ENCODE results near the gene URM1.

URM1 gene

DNA sequence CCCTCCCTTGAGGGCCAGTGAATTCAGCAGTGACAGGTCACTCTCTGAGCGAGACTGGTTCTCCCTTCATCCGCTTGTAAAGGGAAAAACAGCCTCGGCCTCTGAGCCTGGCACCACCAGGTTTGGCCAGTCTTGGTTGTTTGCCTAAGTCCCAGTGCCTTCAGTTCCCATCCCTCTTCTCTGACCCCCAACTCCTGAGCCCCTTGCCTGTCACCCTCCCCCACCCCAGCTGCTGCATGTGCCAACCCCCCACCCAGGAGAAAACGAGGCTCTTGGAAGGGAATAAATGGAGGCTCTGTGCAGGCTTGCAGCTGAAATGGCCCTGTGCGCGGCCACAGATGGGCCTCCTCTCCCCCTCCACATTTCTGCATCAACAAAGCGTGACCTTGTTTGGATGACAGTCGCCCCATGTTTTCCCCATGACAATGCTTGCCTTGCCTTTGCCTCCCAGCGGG lies 3.1 kb downstream of the URM1 start:
- no peak overlapping the region for H3K4me2 ChIP-seq (ENCODE audit: low read length)
- H3K27ac ChIP-seq (ENCODE audit: low read depth, low read length): no peak overlapping the region
- H4K8ac ChIP-seq (ENCODE audit: low read depth, low read length): no peak overlapping the region
- H2BK5ac ChIP-seq (ENCODE audit: low read length): no peak overlapping the region
- no peak overlapping the region for H2BK120ac ChIP-seq (ENCODE audit: low read depth, low read length)
- H2BK15ac ChIP-seq (replicated peaks; ENCODE audit: low read depth): no peak overlapping the region
- H4K5ac ChIP-seq (ENCODE audit: low read length): no peak overlapping the region
- no peak for DNase-seq
- H3K56ac ChIP-seq (ENCODE audit: low read length): no peak overlapping the region
- H3K18ac ChIP-seq (ENCODE audit: low read length): no peak overlapping the region
- no peak overlapping the region for H3K9ac ChIP-seq (ENCODE audit: low read length)
- H3K4me3 ChIP-seq (ENCODE audit: low read length): no peak overlapping the region
- peaks cover 4% of the 10 kb centered on the region for H3K4me1 ChIP-seq (ENCODE audit: control insufficient read depth, low read depth, low read length)
- H3K79me2 ChIP-seq (ENCODE audit: control insufficient read depth, insufficient read depth, low read length): peaks cover 14% of the 10 kb centered on the region
- WGBS (ENCODE audit: extremely low coverage, insufficient coverage, low lambda C conversion rate): no CpG with 5 or more reads among the region's 9 CpGs
- no peak overlapping the region for H3K4ac ChIP-seq (ENCODE audit: low read depth, low read length)
- no peaks in the 10 kb centered on the region for H3K36me3 ChIP-seq (ENCODE audit: control insufficient read depth, insufficient read depth, low read length)
- no peaks in the 10 kb centered on the region for H3K27me3 ChIP-seq (ENCODE audit: insufficient read depth, low read length, poor library complexity)
- no peak overlapping the region for H2AK5ac ChIP-seq (ENCODE audit: low read length)
- H3K23ac ChIP-seq (ENCODE audit: low read length): no peak overlapping the region
- peaks cover 18% of the 10 kb centered on the region for H3K79me1 ChIP-seq (ENCODE audit: low read length)

DNA sequence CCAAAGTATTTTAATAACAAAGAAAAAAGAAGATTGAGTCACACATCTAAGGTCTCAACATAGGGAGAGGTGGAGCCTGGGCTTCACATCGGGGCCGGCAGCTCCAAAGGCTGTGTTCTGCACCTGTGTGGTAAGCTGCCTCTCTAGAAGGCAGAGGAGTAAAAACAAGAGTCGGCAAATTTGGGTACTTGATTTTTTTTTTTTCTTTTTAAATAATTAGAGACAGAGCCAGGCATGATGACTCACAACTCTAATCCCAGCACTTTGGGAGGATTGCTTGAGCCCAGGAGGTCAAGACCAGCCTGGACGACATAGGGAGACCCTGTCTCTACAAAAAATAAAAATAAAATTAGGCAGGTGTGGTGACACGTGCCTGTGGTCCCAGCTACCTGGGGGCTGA lies 4.7 kb downstream of the URM1 start:
- Histone ChIP-seq H2BK120ac (ENCODE audit: low read depth, low read length) (no peak overlapping the region), H3K36me3 (ENCODE audit: control insufficient read depth, insufficient read depth, low read length) (no peaks in the 10 kb centered on the region), H3K79me2 (ENCODE audit: control insufficient read depth, insufficient read depth, low read length) (peaks cover 14% of the 10 kb centered on the region), H4K8ac (ENCODE audit: low read depth, low read length) (no peak overlapping the region), H3K4me1 (ENCODE audit: control insufficient read depth, low read depth, low read length) (peaks cover 3% of the 10 kb centered on the region), H3K79me1 (ENCODE audit: low read length) (peaks cover 18% of the 10 kb centered on the region), H3K27me3 (ENCODE audit: insufficient read depth, low read length, poor library complexity) (no peaks in the 10 kb centered on the region), H3K18ac (ENCODE audit: low read length) (no peak overlapping the region), H3K4me3 (ENCODE audit: low read length) (no peak overlapping the region), H3K23ac (ENCODE audit: low read length) (no peak overlapping the region), H3K9ac (ENCODE audit: low read length) (no peak overlapping the region), H3K27ac (ENCODE audit: low read depth, low read length) (no peak overlapping the region), H2BK15ac (replicated peaks; ENCODE audit: low read depth) (no peak overlapping the region), H3K4me2 (ENCODE audit: low read length) (no peak overlapping the region), H2AK5ac (ENCODE audit: low read length) (no peak overlapping the region), H2BK5ac (ENCODE audit: low read length) (no peak overlapping the region), H3K56ac (ENCODE audit: low read length) (no peak overlapping the region), H3K4ac (ENCODE audit: low read depth, low read length) (no peak overlapping the region), H4K5ac (ENCODE audit: low read length) (no peak overlapping the region)
- no CpG with 5 or more reads among the region's 5 CpGs for WGBS (ENCODE audit: extremely low coverage, insufficient coverage, low lambda C conversion rate)
- DNase-seq: no peak

DNA sequence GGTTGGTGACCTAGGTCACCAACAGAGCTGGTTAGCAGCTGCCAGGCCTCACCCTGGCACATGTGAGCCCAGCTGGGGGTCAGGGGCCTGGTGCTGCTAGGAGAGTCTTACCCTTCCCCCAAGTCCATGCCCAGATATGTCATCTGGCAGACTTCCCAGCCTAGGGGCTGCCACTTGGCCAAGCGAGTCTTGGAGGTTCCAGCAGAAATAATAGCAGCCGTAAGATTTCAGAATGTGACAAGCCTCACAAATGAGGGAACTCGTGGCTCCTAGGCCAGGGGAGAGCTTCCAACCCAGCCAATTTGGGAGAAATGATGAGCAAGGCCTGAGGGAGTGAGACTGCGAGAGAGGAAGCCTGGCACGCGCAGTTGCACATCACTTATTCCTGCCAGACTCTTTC lies 11.1 kb downstream of the URM1 start:
- no peak overlapping the region for H3K4ac ChIP-seq (ENCODE audit: low read depth, low read length)
- DNase-seq: no peak
- H3K18ac ChIP-seq (ENCODE audit: low read length): no peak overlapping the region
- H3K79me2 ChIP-seq (ENCODE audit: control insufficient read depth, insufficient read depth, low read length): no peaks in the 10 kb centered on the region
- H4K8ac ChIP-seq (ENCODE audit: low read depth, low read length): no peak overlapping the region
- H3K4me2 ChIP-seq (ENCODE audit: low read length): no peak overlapping the region
- H2BK15ac ChIP-seq (replicated peaks; ENCODE audit: low read depth): no peak overlapping the region
- no peaks in the 10 kb centered on the region for H3K36me3 ChIP-seq (ENCODE audit: control insufficient read depth, insufficient read depth, low read length)
- no peak overlapping the region for H3K4me3 ChIP-seq (ENCODE audit: low read length)
- no peak overlapping the region for H4K5ac ChIP-seq (ENCODE audit: low read length)
- H3K56ac ChIP-seq (ENCODE audit: low read length): no peak overlapping the region
- no CpG with 5 or more reads among the region's 6 CpGs for WGBS (ENCODE audit: extremely low coverage, insufficient coverage, low lambda C conversion rate)
- H2BK5ac ChIP-seq (ENCODE audit: low read length): no peak overlapping the region
- no peak overlapping the region for H3K27ac ChIP-seq (ENCODE audit: low read depth, low read length)
- no peak overlapping the region for H3K9ac ChIP-seq (ENCODE audit: low read length)
- no peaks in the 10 kb centered on the region for H3K27me3 ChIP-seq (ENCODE audit: insufficient read depth, low read length, poor library complexity)
- peaks cover 3% of the 10 kb centered on the region for H3K4me1 ChIP-seq (ENCODE audit: control insufficient read depth, low read depth, low read length)
- no peaks in the 10 kb centered on the region for H3K79me1 ChIP-seq (ENCODE audit: low read length)
- no peak overlapping the region for H3K23ac ChIP-seq (ENCODE audit: low read length)
- H2AK5ac ChIP-seq (ENCODE audit: low read length): no peak overlapping the region
- H2BK120ac ChIP-seq (ENCODE audit: low read depth, low read length): no peak overlapping the region

DNA sequence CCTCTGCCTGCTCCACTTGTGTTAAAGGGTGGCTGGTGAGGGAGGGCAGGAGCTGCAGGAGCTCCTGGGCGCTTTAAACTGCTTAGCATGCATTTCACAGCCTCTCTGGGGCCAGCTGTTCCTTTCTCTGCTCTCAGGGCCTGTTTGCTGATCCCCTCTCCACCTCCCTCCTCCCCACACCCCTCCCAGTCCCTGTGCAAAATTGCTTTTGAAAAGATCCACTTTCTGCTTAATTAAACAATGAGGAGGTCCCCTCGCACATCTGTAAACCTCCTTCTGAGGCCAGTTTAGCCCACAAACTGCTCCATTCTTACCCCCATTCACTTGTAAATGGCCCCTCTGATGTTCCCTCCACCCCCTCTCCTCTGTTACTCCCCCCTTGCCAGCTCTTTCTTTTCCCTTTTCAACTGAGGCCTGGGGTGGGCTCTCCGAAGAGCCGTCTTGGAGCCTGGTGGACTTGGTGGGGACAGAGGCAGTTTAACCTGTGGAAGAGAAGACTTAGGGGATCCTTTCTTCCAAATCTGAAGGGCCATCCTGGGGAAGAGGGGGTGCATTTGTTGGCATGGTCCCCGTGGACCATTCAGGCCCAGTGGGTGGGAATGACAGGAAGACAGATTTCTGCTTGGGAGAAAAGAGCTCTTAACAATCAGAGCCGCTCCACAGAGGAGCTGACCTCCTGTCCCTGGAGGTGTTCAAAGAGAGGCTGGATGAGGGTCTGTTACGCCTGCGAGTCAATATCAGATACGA lies 12.0 kb downstream of the URM1 start:
- no peaks in the 10 kb centered on the region for H3K27me3 ChIP-seq (ENCODE audit: insufficient read depth, low read length, poor library complexity)
- peaks cover 1% of the 10 kb centered on the region for H3K36me3 ChIP-seq (ENCODE audit: control insufficient read depth, insufficient read depth, low read length)
- no peak overlapping the region for H3K4me3 ChIP-seq (ENCODE audit: low read length)
- no peaks in the 10 kb centered on the region for H3K79me2 ChIP-seq (ENCODE audit: control insufficient read depth, insufficient read depth, low read length)
- no peak overlapping the region for H3K27ac ChIP-seq (ENCODE audit: low read depth, low read length)
- H3K9ac ChIP-seq (ENCODE audit: low read length): no peak overlapping the region
- no peak overlapping the region for H3K18ac ChIP-seq (ENCODE audit: low read length)
- H2BK15ac ChIP-seq (replicated peaks; ENCODE audit: low read depth): no peak overlapping the region
- H3K4me1 ChIP-seq (ENCODE audit: control insufficient read depth, low read depth, low read length): peaks cover 3% of the 10 kb centered on the region
- no peak overlapping the region for H3K56ac ChIP-seq (ENCODE audit: low read length)
- no peak overlapping the region for H4K5ac ChIP-seq (ENCODE audit: low read length)
- no peak overlapping the region for H2BK5ac ChIP-seq (ENCODE audit: low read length)
- H2AK5ac ChIP-seq (ENCODE audit: low read length): no peak overlapping the region
- no peak overlapping the region for H4K8ac ChIP-seq (ENCODE audit: low read depth, low read length)
- no peak overlapping the region for H3K4ac ChIP-seq (ENCODE audit: low read depth, low read length)
- no peak for DNase-seq
- H3K4me2 ChIP-seq (ENCODE audit: low read length): no peak overlapping the region
- H2BK120ac ChIP-seq (ENCODE audit: low read depth, low read length): no peak overlapping the region
- H3K23ac ChIP-seq (ENCODE audit: low read length): no peak overlapping the region
- no peaks in the 10 kb centered on the region for H3K79me1 ChIP-seq (ENCODE audit: low read length)
- WGBS (ENCODE audit: extremely low coverage, insufficient coverage, low lambda C conversion rate): no CpG with 5 or more reads among the region's 9 CpGs

DNA sequence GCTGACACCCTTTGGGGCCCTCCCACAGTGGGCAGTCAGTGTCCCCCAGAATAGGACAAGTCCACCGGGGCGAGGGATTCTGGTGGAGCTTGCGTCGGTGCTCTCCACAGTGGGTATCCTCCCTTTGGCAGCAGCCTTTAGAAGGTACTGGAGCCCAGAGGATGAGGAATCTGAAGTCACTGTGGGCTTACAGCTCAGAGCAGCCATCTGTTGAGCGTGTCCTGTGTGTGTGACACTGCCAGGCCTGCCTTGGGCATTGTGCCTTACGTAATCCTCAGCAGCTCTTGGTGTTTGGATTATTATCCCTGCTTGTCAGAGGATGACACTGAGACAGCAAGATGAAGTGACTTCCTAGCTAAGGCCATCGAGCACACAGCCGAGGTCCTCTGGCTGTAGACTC lies 12.6 kb downstream of the URM1 start:
- no peak overlapping the region for H3K23ac ChIP-seq (ENCODE audit: low read length)
- peaks cover 5% of the 10 kb centered on the region for H3K36me3 ChIP-seq (ENCODE audit: control insufficient read depth, insufficient read depth, low read length)
- H2BK5ac ChIP-seq (ENCODE audit: low read length): no peak overlapping the region
- H3K79me2 ChIP-seq (ENCODE audit: control insufficient read depth, insufficient read depth, low read length): no peaks in the 10 kb centered on the region
- H3K4me2 ChIP-seq (ENCODE audit: low read length): no peak overlapping the region
- no peak overlapping the region for H2AK5ac ChIP-seq (ENCODE audit: low read length)
- H3K18ac ChIP-seq (ENCODE audit: low read length): no peak overlapping the region
- H2BK120ac ChIP-seq (ENCODE audit: low read depth, low read length): no peak overlapping the region
- no peaks in the 10 kb centered on the region for H3K27me3 ChIP-seq (ENCODE audit: insufficient read depth, low read length, poor library complexity)
- no peak overlapping the region for H3K27ac ChIP-seq (ENCODE audit: low read depth, low read length)
- no peak overlapping the region for H4K5ac ChIP-seq (ENCODE audit: low read length)
- H3K4me3 ChIP-seq (ENCODE audit: low read length): no peak overlapping the region
- no peak overlapping the region for H2BK15ac ChIP-seq (replicated peaks; ENCODE audit: low read depth)
- H3K79me1 ChIP-seq (ENCODE audit: low read length): no peaks in the 10 kb centered on the region
- no peak overlapping the region for H3K9ac ChIP-seq (ENCODE audit: low read length)
- H3K4me1 ChIP-seq (ENCODE audit: control insufficient read depth, low read depth, low read length): peaks cover 3% of the 10 kb centered on the region
- H4K8ac ChIP-seq (ENCODE audit: low read depth, low read length): no peak overlapping the region
- no peak overlapping the region for H3K4ac ChIP-seq (ENCODE audit: low read depth, low read length)
- no peak overlapping the region for H3K56ac ChIP-seq (ENCODE audit: low read length)
- no peak for DNase-seq
- WGBS (ENCODE audit: extremely low coverage, insufficient coverage, low lambda C conversion rate): no CpG with 5 or more reads among the region's 8 CpGs
